Loucy (cell line): ENCODE data around the gene PSMB9.

Experiments used
- EZH2phosphoT487 ChIP-seq: fragments of 200-600 bp; IDR thresholded peaks from 2 replicates; pipeline ENCODE4 v1.6.1; 2018; ENCODE audit warnings: antibody characterized with exemption, mild to moderate bottlenecking, moderate library complexity, borderline replicate concordance
- TF ChIP-seq, protein P1 (sequence below): fragments of 200-600 bp; sonication (generic); conservative IDR thresholded peaks from 2 replicates; pipeline ENCODE4 v1.5.1; 2014; ENCODE audit warnings: mild to moderate bottlenecking, antibody characterized with exemption, low read length

DNA sequence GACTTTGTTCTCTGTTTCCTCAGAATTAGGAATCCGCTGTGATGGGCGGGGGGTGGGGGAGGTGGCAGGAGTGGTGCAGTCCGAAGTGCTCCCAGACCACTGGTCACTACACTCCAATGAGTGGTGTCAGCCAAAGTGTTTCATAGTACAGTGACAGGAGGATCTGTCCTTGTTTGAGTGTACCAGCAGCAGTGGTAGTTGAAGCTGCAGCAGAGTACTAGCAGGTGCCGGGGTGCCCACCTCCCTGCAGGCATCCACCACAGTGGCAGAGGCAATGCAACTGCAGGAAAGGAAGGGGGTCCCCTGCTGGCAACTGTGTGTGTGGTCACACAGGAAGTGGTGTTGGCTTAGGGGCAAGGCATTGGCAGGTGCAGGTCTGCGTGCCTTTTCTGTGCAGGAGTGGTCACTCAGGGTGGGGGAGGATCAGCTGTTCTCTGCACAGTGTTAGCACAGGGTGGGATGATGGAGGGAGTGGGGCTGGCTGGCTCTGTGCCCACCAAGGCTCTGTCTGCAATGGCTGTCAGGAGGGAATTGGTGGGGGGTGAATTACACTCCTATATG is 46.9 kb upstream of the PSMB9 start:
- TF ChIP-seq, protein P1, sequence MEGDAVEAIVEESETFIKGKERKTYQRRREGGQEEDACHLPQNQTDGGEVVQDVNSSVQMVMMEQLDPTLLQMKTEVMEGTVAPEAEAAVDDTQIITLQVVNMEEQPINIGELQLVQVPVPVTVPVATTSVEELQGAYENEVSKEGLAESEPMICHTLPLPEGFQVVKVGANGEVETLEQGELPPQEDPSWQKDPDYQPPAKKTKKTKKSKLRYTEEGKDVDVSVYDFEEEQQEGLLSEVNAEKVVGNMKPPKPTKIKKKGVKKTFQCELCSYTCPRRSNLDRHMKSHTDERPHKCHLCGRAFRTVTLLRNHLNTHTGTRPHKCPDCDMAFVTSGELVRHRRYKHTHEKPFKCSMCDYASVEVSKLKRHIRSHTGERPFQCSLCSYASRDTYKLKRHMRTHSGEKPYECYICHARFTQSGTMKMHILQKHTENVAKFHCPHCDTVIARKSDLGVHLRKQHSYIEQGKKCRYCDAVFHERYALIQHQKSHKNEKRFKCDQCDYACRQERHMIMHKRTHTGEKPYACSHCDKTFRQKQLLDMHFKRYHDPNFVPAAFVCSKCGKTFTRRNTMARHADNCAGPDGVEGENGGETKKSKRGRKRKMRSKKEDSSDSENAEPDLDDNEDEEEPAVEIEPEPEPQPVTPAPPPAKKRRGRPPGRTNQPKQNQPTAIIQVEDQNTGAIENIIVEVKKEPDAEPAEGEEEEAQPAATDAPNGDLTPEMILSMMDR: peak; percentile 54
- no peak for TF ChIP-seq EZH2phosphoT487
